ENCODE data around the gene COIL. TPM values are rescaled to one million over a fixed set of nuclear protein-coding genes. Genes with fewer than 3 reads are reported as not detected.

Gene COIL
- total and polyA plus RNA-seq, 9 of the 15 experiments (the other 6 are each of a cell fraction or from before 2014, with no cell fraction given), result 23.9 to 41.3 (median 28.7) TPM

- TF ChIP-seq ZNF318 (IDR thresholded peaks at IDR 0.05; ENCODE audit: borderline replicate concordance in 1 of 2, low read depth in 1 of 2), result peak in 1 of 2 experiments; percentile 42; a peak in 1 of 4 replicates
- 0 out of 2 replicates have a peak, but pooled peaks have one; percentile 10 for TF ChIP-seq ZNF644 (tag; IDR thresholded peaks at IDR 0.05; ENCODE audit: low read depth)
- no peak for TF ChIP-seq CREB1 (IDR thresholded peaks at IDR 0.05)
- no peak for TF ChIP-seq CREB1 (CRISPR knock-in tag; IDR thresholded peaks at IDR 0.05)
- peak in 1 of 2 experiments; percentile 76; a peak in 1 of 3 replicates for TF ChIP-seq CBX3 (IDR thresholded peaks at IDR 0.05; ENCODE audit: borderline replicate concordance in 1 of 2, low read length in 2 of 2)
- TF ChIP-seq HBP1 (CRISPR knock-in tag; IDR thresholded peaks at IDR 0.05), result peak; percentile 72; the same call in 1 of the 2 replicates
- TF ChIP-seq ZNF140 (CRISPR knock-in tag; IDR thresholded peaks at IDR 0.05), result no peak
- no peak for TF ChIP-seq SFPQ (IDR thresholded peaks at IDR 0.05; ENCODE audit: low read depth, low read length)
- peak; percentile 46; the same call in 1 of the 2 replicates for TF ChIP-seq ZFX (CRISPR knock-in tag; IDR thresholded peaks at IDR 0.05)
- no peak for TF ChIP-seq ID3 (CRISPR knock-in tag; IDR thresholded peaks at IDR 0.05)
- peak; percentile 86 for TF ChIP-seq ID3 (tag; IDR thresholded peaks at IDR 0.05)
- TF ChIP-seq ZFP36 (IDR thresholded peaks at IDR 0.05; ENCODE audit: low read depth, low read length, partially characterized antibody), result no peak
- TF ChIP-seq MYNN (IDR thresholded peaks at IDR 0.05), result peak; percentile 92; the same call in 1 of the 2 replicates
- no peak for TF ChIP-seq MYNN (CRISPR knock-in tag; IDR thresholded peaks at IDR 0.05)
- peak; percentile 83 for TF ChIP-seq NFIC (IDR thresholded peaks at IDR 0.05)
Observed at GRCh38 chr17:56985371-56986162, 24.7 kb upstream of the COIL start (continued).
